HepG2 (cell line): Measurements from ENCODE around the gene IGLON5. TPM values are rescaled to one million over a fixed set of nuclear protein-coding genes. Genes with fewer than 3 reads are reported as not detected.

ENCODE experiments used
- ATAC-seq: fragments of 200-7000 bp; cut with Tn5 transposase; 3 replicates; pipeline ENCODE4 v1.9.1; 2020; ENCODE audit warnings: mild to moderate bottlenecking, moderate library complexity
- BruUV-seq: library from RNA; stranded (reverse); fragments of 400-500 nt; replicated peaks from 2 replicates; lab custom pipeline; 2021; lab: Mats Ljungman, UMichigan
- CTCF ChIA-PET: fragments of 300-600 bp; formaldehyde crosslinking; extraction: SDS; loops from one replicate; lab custom pipeline; 2021; ENCODE audit warnings: low total read pairs, inconsistent platforms, low intra/inter-chr PET ratio; lab: Yijun Ruan, JAX
- POLR2A ChIA-PET: fragments of 350-600 bp; sonication (Branson Sonifier 250); formaldehyde crosslinking; loops from one replicate; lab custom pipeline; 2020; ENCODE audit warnings: antibody characterized with exemption, inconsistent platforms; lab: Yijun Ruan, JAX
- DNase-seq: peaks from one replicate; pipeline ENCODE4 v3.0.0-alpha.2; 2015; ENCODE audit warnings: low spot score
- FAIRE-seq: peaks from 3 replicates; lab custom pipeline; 2011; peaks lifted over from hg19 to GRCh38; lab: Jason Lieb, UNC
- H2AFZ ChIP-seq: one replicate; pipeline ENCODE4 v1.6.1; 2011; ENCODE audit warnings: low read length, inconsistent platforms
- H3K27ac ChIP-seq: fragments of 300-600 bp; 3 replicates; pipeline ENCODE4 v1.8.0; 2011; ENCODE audit warnings: mixed run types, mild to moderate bottlenecking, mixed read lengths, low read length, inconsistent platforms; ENCODE audit not compliant: insufficient read depth; ENCODE audit errors: extremely low read length
- H3K27me3 ChIP-seq, 2 experiments: fragments of 200-600 bp in 1 of 2; 2 replicates in 1 of 2; 3 replicates in 1 of 2; pipeline versions ENCODE4 v1.6.0 to v1.8.0; 2011; ENCODE audit warnings: low read length in 2 of 2, mild to moderate bottlenecking in 2 of 2, moderate library complexity in 2 of 2, inconsistent platforms in 1 of 2; ENCODE audit not compliant: insufficient read depth in 2 of 2, control insufficient read depth in 1 of 2
- H3K36me3 ChIP-seq, 2 experiments: fragments of 200-600 bp in 1 of 2; replicated peaks in 1 of 2; 2 replicates in 1 of 2; 3 replicates in 1 of 2; pipeline versions ENCODE4 v1.5.1 to v1.8.0; 2011; ENCODE audit warnings: low read length in 2 of 2, inconsistent platforms in 1 of 2; ENCODE audit not compliant: insufficient read depth in 2 of 2, control insufficient read depth in 1 of 2
- H3K4me1 ChIP-seq: 2 replicates; pipeline ENCODE4 v1.5.1; 2012; ENCODE audit warnings: low read length, inconsistent platforms; ENCODE audit not compliant: insufficient read depth
- H3K4me2 ChIP-seq: 2 replicates; pipeline ENCODE4 v1.6.0; 2011; ENCODE audit warnings: low read depth, low read length, inconsistent platforms
- H3K4me3 ChIP-seq, 3 experiments: fragments of 200-600 bp in 1 of 3; sonication (generic), shearing (Covaris generic) in 1 of 3; replicated peaks in 1 of 3; 2 replicates each; pipeline ENCODE4 v1.5.1; 2011 to 2016; ENCODE audit warnings: low read length in 3 of 3, inconsistent platforms in 2 of 3, low read depth in 2 of 3, mild to moderate bottlenecking in 2 of 3, control low read depth in 1 of 3, mixed read lengths in 1 of 3; ENCODE audit not compliant: insufficient read depth in 1 of 3
- H3K79me2 ChIP-seq: one replicate; pipeline ENCODE4 v1.6.1; 2011; ENCODE audit warnings: low read length, inconsistent platforms; ENCODE audit not compliant: insufficient read depth
- H3K9ac ChIP-seq: 2 replicates; pipeline ENCODE4 v1.6.0; 2011; ENCODE audit warnings: mild to moderate bottlenecking, low read depth, low read length, inconsistent platforms; ENCODE audit not compliant: insufficient read depth
- H3K9me3 ChIP-seq: 2 replicates; pipeline ENCODE4 v1.5.1; 2012; ENCODE audit warnings: mild to moderate bottlenecking, low read length
- H4K20me1 ChIP-seq: 2 replicates; pipeline ENCODE4 v1.6.0; 2011; ENCODE audit warnings: inconsistent platforms, mild to moderate bottlenecking, low read length, moderate library complexity; ENCODE audit not compliant: insufficient read depth
- ATF1 ChIP-seq: IDR thresholded peaks from 2 replicates; pipeline ENCODE4 v1.6.1; 2016; ENCODE audit warnings: mild to moderate bottlenecking, control low read depth
- EP300 ChIP-seq, 3 experiments: sonication (generic) in 1 of 3; formaldehyde crosslinking in 1 of 3; IDR thresholded peaks; 2 replicates each; pipeline versions ENCODE4 v1.5.1 to v1.6.1; 2011 to 2020; ENCODE audit warnings: low read depth in 2 of 3, low read length in 2 of 3, borderline replicate concordance in 1 of 3, improper control_type of control experiment in 1 of 3, mild to moderate bottlenecking in 1 of 3, missing genetic modification reagents in 1 of 3, moderate library complexity in 1 of 3
- FIP1L1 ChIP-seq: fragments of 200-400 bp; formaldehyde crosslinking; IDR thresholded peaks from 2 replicates; pipeline ENCODE4 v1.6.1; 2018; ENCODE audit warnings: low read depth, mild to moderate bottlenecking, low read length, moderate library complexity, borderline replicate concordance; ENCODE audit not compliant: insufficient read depth
- FOXK1 ChIP-seq: sonication (generic); formaldehyde crosslinking; IDR thresholded peaks from 2 replicates; pipeline ENCODE4 v1.4.0; 2020; ENCODE audit warnings: low read depth, missing genetic modification reagents, borderline replicate concordance
- GATAD1 ChIP-seq: IDR thresholded peaks from 2 replicates; pipeline ENCODE4 v1.6.1; 2016; ENCODE audit warnings: missing genetic modification reagents, missing compliant biosample characterization
- JUN ChIP-seq: sonication (generic); formaldehyde crosslinking; IDR thresholded peaks from 2 replicates; pipeline ENCODE4 v1.4.0; 2020; ENCODE audit warnings: mild to moderate bottlenecking, missing genetic modification reagents
- MAFF ChIP-seq: IDR thresholded peaks from 2 replicates; pipeline ENCODE4 v1.6.1; 2011; ENCODE audit warnings: low read depth, low read length, improper control_type of control experiment
- MTA1 ChIP-seq: sonication (generic); formaldehyde crosslinking; IDR thresholded peaks from 2 replicates; pipeline ENCODE4 v1.4.0; 2020; ENCODE audit warnings: missing genetic modification reagents, mild to moderate bottlenecking, borderline replicate concordance
- NKX3-1 ChIP-seq: sonication (generic); formaldehyde crosslinking; IDR thresholded peaks from 2 replicates; pipeline ENCODE4 v1.5.0; 2020; ENCODE audit warnings: missing genetic modification reagents
- PCBP2 ChIP-seq: fragments of 200-400 bp; formaldehyde crosslinking; optimal IDR thresholded peaks from 2 replicates; pipeline ENCODE3; 2018; ENCODE audit warnings: low read length, low read depth; ENCODE audit not compliant: poor library complexity, severe bottlenecking
- TCF7 ChIP-seq: sonication (generic); IDR thresholded peaks from 2 replicates; pipeline ENCODE4 v1.6.1; 2016; ENCODE audit warnings: antibody characterized with exemption, low read depth
- ZBTB7B ChIP-seq: sonication (generic); formaldehyde crosslinking; IDR thresholded peaks from 2 replicates; pipeline ENCODE4 v1.4.0; 2020; ENCODE audit warnings: missing genetic modification reagents
- ZMAT3 ChIP-seq: sonication (generic); formaldehyde crosslinking; conservative IDR thresholded peaks from 2 replicates; pipeline ENCODE4 v1.7.0; 2021; ENCODE audit warnings: missing genetic modification reagents
- ZNF256 ChIP-seq: sonication (generic); formaldehyde crosslinking; conservative IDR thresholded peaks from 2 replicates; pipeline ENCODE4 v1.4.0; 2020; ENCODE audit warnings: missing genetic modification reagents
- ZNF569 ChIP-seq: sonication (generic); formaldehyde crosslinking; IDR thresholded peaks from 2 replicates; pipeline ENCODE4 v1.5.0; 2020; ENCODE audit warnings: mild to moderate bottlenecking, missing genetic modification reagents, moderate library complexity, borderline replicate concordance
- ZNF605 ChIP-seq: sonication (generic); formaldehyde crosslinking; IDR thresholded peaks from 2 replicates; pipeline ENCODE4 v1.8.0; 2022; ENCODE audit warnings: mild to moderate bottlenecking, missing genetic modification reagents
- WGBS: methylation state at CpG from one replicate; pipeline ENCODE4 v1.1.6; 2017; ENCODE audit warnings: low lambda C conversion rate; 5-methylcytosine and 5-hydroxymethylcytosine counted together
- in situ Hi-C: cut with HindIII; loops from 2 replicates; pipeline ENCODE4 v1.10.0; 2017; ENCODE audit warnings: low pct_unique_long_range_greater_than_20kb; ENCODE audit not compliant: extremely low pct_ligation_motif_present
- intact Hi-C: fragments of 100-400 bp; cut with micrococcal nuclease; formaldehyde crosslinking; loops from one replicate; pipeline ENCODE4 v1.10.0; 2022; ENCODE audit not compliant: unreplicated experiment
- polyA plus RNA-seq, 8 experiments: library from polyadenylated mRNA; depleted of rRNA in 3 of 8; stranded (reverse) in 7 of 8; unstranded in 1 of 8; fragments of >200 nt; fragmentation: Illumina TruSeq in 4 of 8; extraction: Trizol in 4 of 8; gene quantifications; 2 replicates each; pipeline versions ENCODE4 v1.2.1 to v1.2.3, GENCODE V29; 2011 to 2016; ENCODE audit warnings: low read depth in 4 of 8, missing spikeins in 1 of 8, mixed read lengths in 1 of 8; ENCODE audit not compliant: insufficient read depth in 1 of 8
- total RNA-seq, 5 experiments: library from RNA; depleted of rRNA; stranded (reverse); fragments of >200 nt; fragmentation: Illumina TruSeq; extraction: Trizol; gene quantifications; 2 replicates each; pipeline ENCODE4 v1.2.3, GENCODE V29; 2016; ENCODE audit warnings: low read depth in 1 of 5
- TF ChIP-seq, protein P1 (sequence below): sonication (generic); formaldehyde crosslinking; IDR thresholded peaks from 2 replicates; pipeline ENCODE4 v1.5.1; 2020; ENCODE audit warnings: missing genetic modification reagents, mild to moderate bottlenecking, borderline replicate concordance

Gene IGLON5
- total and polyA plus RNA-seq, 2 of the 13 experiments (the other 11 are each of a cell fraction or from before 2014, with no cell fraction given), result 0.04 to 5.7 TPM

GRCh38 chr19:51301266-51301665, 10.2 kb upstream of the IGLON5 start:
- ChIA-PET CTCF (no interaction called here), POLR2A (no interaction called here)
- TF ChIP-seq MAFF (no peak), PCBP2 (no peak), JUN (CRISPR knock-in tag) (no peak), ZNF605 (CRISPR knock-in tag) (no peak)
- in situ Hi-C loops (no loop called here), intact Hi-C loops (no loop called here)
- Histone ChIP-seq H3K9me3 (peaks cover 25% of the 10 kb centered on the region), H2AFZ (no peak overlapping the region), H3K27ac (no peak overlapping the region), H3K4me2 (no peak overlapping the region), H4K20me1 (no peaks in the 10 kb centered on the region), H3K36me3 (no peaks in the 10 kb centered on the region), H3K79me2 (no peaks in the 10 kb centered on the region), H3K4me1 (no peaks in the 10 kb centered on the region), H3K27me3 (peaks cover 4 to 28% of the 10 kb centered on the region in 2 experiments; a peak in 3 of 5 replicates), H3K9ac (no peak overlapping the region), H3K4me3 (no peak overlapping the region)
- ATAC-seq (no peak), FAIRE-seq (no peak), DNase-seq (no peak)
- no TSS peak for BruUV-seq
- 7% methylated on average over 7 of the region's 7 CpGs for WGBS

DNA sequence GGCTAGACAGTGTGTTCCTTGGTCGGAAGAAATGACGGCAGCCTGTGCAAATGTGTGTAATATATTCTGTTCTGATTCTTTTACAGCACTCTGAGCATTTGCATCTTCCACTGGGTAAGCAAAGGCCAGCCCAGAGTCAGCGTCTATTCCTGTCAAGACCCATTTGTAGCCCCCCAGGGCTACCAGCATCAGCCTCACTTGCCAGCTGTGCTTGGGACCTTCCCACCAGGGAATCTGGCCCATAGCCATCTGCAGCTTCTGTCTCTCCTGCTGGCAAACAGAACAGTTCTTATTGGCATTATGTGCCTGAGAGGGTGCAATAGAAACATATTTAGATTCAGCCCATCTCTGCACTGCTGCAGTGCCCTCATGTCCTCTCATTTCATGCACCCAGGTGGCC, 6.0 kb upstream of the IGLON5 start:
- H3K4me3 ChIP-seq, result no peak overlapping the region
- ChIA-PET POLR2A (no interaction called here), CTCF (no interaction called here)
- no TSS peak for BruUV-seq
- H3K27me3 ChIP-seq, result peaks cover 0 to 4% of the 10 kb centered on the region in 2 experiments; a peak in 2 of 5 replicates
- 3% methylated on average over 3 of the region's 3 CpGs for WGBS
- no peaks in the 10 kb centered on the region for H4K20me1 ChIP-seq
- ATAC-seq (no peak), FAIRE-seq (no peak), DNase-seq (no peak)
- H3K9ac ChIP-seq, result no peak overlapping the region
- H2AFZ ChIP-seq, result no peak overlapping the region
- no peak overlapping the region for H3K27ac ChIP-seq
- in situ Hi-C loops, result no loop called here
- intact Hi-C loops, result no loop called here
- no peak for TF ChIP-seq NKX3-1 (CRISPR knock-in tag)
- TF ChIP-seq ZNF569 (CRISPR knock-in tag), result no peak
- TF ChIP-seq ZBTB7B, result no peak
- TF ChIP-seq MTA1, result no peak
- no peak for TF ChIP-seq GATAD1
- TF ChIP-seq FOXK1 (CRISPR knock-in tag), result no peak
- TF ChIP-seq TCF7, result no peak
- no peak for TF ChIP-seq ZMAT3
- TF ChIP-seq FIP1L1, result no peak
- no peak for TF ChIP-seq ATF1
- TF ChIP-seq EP300 (IDR thresholded peaks at IDR 0.05; ENCODE audit: low read depth in 2 of 2, low read length in 2 of 2), result no peak
- no peak for TF ChIP-seq EP300 (CRISPR knock-in tag; IDR thresholded peaks at IDR 0.05; ENCODE audit: borderline replicate concordance)
- no peak for TF ChIP-seq ZNF256
- TF ChIP-seq, protein P1, sequence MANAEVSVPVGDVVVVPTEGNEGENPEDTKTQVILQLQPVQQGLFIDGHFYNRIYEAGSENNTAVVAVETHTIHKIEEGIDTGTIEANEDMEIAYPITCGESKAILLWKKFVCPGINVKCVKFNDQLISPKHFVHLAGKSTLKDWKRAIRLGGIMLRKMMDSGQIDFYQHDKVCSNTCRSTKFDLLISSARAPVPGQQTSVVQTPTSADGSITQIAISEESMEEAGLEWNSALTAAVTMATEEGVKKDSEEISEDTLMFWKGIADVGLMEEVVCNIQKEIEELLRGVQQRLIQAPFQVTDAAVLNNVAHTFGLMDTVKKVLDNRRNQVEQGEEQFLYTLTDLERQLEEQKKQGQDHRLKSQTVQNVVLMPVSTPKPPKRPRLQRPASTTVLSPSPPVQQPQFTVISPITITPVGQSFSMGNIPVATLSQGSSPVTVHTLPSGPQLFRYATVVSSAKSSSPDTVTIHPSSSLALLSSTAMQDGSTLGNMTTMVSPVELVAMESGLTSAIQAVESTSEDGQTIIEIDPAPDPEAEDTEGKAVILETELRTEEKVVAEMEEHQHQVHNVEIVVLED (CRISPR knock-in tag), result no peak
- no peaks in the 10 kb centered on the region for H3K4me1 ChIP-seq
- H3K4me2 ChIP-seq, result no peak overlapping the region
- H3K9me3 ChIP-seq, result peaks cover 49% of the 10 kb centered on the region
- no peaks in the 10 kb centered on the region for H3K79me2 ChIP-seq
- H3K36me3 ChIP-seq, result no peaks in the 10 kb centered on the region
